Stimulated activated CD8-positive, alpha-beta memory T cell treated with anti-CD3 and anti-CD28 coated beads, Interleukin-7, amount 100 ng/mL, for 1 hour (primary cell): Measurements from ENCODE around the gene AKAP12.
"Not testable (repeated sequence)": the region's sequence is repeated elsewhere in the genome, so short reads cannot be mapped to it uniquely, and the experiment has no call there.

Source experiments
- DNase-seq, 2 donors: peaks; one replicate each; pipeline ENCODE4 v3.0.0-alpha.2; 2020; ENCODE audit warnings: low read depth in 2 of 2

The AKAP12 gene

GRCh38 chr6:151310279-151310678 is 70.5 kb downstream of the AKAP12 start:
- no peak for DNase-seq

GRCh38 chr6:151310852-151311767 is 71.3 kb downstream of the AKAP12 start:
- DNase-seq: no peak

GRCh38 chr6:151313066-151313491 is 73.3 kb downstream of the AKAP12 start:
- no peak for DNase-seq

- DNase-seq: not testable (repeated sequence)
These were observed 75.9 kb downstream of the AKAP12 start for GRCh38 chr6:151315661-151316060.

- DNase-seq: no peak
These were observed 77.6 kb downstream of the AKAP12 start for GRCh38 chr6:151317103-151317994.

- no peak for DNase-seq
These were observed 78.2 kb downstream of the AKAP12 start for GRCh38 chr6:151317995-151318365.

GRCh38 chr6:151320140-151320539 is 80.4 kb downstream of the AKAP12 start:
- no peak for DNase-seq

GRCh38 chr6:151321438-151321837 is 81.7 kb downstream of the AKAP12 start:
- no peak for DNase-seq

GRCh38 chr6:151322570-151322969 is 82.8 kb downstream of the AKAP12 start:
- no peak for DNase-seq

- peak; percentile 40 to 60 for DNase-seq
These were observed 84.2 kb downstream of the AKAP12 start for GRCh38 chr6:151323791-151324487.

- no peak for DNase-seq
These were observed 84.7 kb downstream of the AKAP12 start for GRCh38 chr6:151324488-151324825.

GRCh38 chr6:151325075-151326050 is 85.6 kb downstream of the AKAP12 start:
- no peak for DNase-seq

- DNase-seq: no peak
These were observed 86.5 kb downstream of the AKAP12 start for GRCh38 chr6:151326116-151326825.

- no peak for DNase-seq
These were observed 87.3 kb downstream of the AKAP12 start for GRCh38 chr6:151327101-151327500.

- DNase-seq: no peak
These were observed 90.4 kb downstream of the AKAP12 start for GRCh38 chr6:151330130-151330696.

- DNase-seq: no peak
These were observed 96.2 kb downstream of the AKAP12 start for GRCh38 chr6:151335930-151336329.

GRCh38 chr6:151338651-151339200 is 99.0 kb downstream of the AKAP12 start:
- DNase-seq: no peak

- DNase-seq: no peak
These were observed 99.6 kb downstream of the AKAP12 start for GRCh38 chr6:151339369-151339768.

GRCh38 chr6:151340219-151340978 is 100.6 kb downstream of the AKAP12 start:
- no peak for DNase-seq
